Upper lobe of left lung (tissue), 4 donors: ENCODE data around the gene DOK7.

Experiments used
- EP300 ChIP-seq, 4 donors: sonication (generic); formaldehyde crosslinking; IDR thresholded peaks; one replicate each; pipeline ENCODE4 v1.5.1; 2017; ENCODE audit warnings: antibody characterized with exemption in 4 of 4, control low read depth in 2 of 4
- POLR2A ChIP-seq, 4 donors: fragments of 450-650 bp; IDR thresholded peaks; one replicate each; pipeline ENCODE4 v1.5.1; 2016 to 2017; ENCODE audit warnings: antibody characterized with exemption in 4 of 4, mild to moderate bottlenecking in 2 of 4
- POLR2AphosphoS5 ChIP-seq, 2 donors: sonication (generic); formaldehyde crosslinking; IDR thresholded peaks; one replicate each; pipeline ENCODE4 v1.5.1; 2017; ENCODE audit warnings: antibody characterized with exemption in 2 of 2
- TF ChIP-seq, protein P1 (sequence below), 6 experiments: fragments of 450-650 bp in 4 of 6; fragments of 200-600 bp in 2 of 6; sonication (generic) in 2 of 6; IDR thresholded peaks; one replicate each; pipeline ENCODE4 v1.5.1; 2016 to 2019; ENCODE audit warnings: antibody characterized with exemption in 6 of 6

DNA sequence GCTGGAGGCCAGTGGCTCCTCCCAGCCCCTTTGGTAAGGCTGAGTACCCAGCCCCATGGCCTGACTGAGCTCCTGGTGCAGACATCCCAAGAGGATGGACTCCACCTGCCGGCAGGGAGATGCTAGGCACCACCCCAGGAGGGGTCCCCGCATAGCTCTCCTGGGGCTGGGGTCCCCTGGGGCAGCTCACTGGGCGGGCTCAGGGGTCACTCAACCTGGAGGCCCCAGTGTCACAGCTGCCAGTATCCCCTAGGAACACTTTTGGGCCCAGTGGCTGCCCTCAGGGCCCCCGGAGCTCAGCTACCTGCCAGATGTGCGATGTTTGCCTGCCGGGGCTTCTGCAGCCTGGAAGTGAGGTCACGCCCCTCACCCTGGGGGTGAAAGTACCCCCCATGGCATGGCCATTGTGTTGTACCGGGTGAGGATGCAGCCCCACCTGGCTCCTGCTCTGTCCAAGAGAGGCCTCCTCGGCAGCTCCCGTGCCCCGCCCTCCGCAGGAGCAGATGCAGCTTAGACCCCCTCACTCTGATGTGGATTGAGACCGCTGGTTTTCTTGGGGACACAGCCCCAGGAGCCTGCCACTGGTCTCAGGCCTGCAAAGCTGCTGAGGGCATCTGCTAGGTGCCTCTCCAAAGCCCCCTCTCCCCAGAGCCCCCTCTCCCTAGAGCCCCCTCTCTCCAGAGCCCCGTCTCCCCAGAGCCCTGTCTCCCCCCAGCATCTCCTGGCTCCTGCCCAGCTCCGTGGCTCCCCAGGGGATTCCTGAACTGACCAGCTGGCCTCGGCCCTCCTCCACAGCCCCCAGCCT, 28.0 kb upstream of the DOK7 start:
- TF ChIP-seq, protein P1, sequence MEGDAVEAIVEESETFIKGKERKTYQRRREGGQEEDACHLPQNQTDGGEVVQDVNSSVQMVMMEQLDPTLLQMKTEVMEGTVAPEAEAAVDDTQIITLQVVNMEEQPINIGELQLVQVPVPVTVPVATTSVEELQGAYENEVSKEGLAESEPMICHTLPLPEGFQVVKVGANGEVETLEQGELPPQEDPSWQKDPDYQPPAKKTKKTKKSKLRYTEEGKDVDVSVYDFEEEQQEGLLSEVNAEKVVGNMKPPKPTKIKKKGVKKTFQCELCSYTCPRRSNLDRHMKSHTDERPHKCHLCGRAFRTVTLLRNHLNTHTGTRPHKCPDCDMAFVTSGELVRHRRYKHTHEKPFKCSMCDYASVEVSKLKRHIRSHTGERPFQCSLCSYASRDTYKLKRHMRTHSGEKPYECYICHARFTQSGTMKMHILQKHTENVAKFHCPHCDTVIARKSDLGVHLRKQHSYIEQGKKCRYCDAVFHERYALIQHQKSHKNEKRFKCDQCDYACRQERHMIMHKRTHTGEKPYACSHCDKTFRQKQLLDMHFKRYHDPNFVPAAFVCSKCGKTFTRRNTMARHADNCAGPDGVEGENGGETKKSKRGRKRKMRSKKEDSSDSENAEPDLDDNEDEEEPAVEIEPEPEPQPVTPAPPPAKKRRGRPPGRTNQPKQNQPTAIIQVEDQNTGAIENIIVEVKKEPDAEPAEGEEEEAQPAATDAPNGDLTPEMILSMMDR (IDR thresholded peaks at IDR 0.05) = no peak
- TF ChIP-seq POLR2A (IDR thresholded peaks at IDR 0.05) (no peak), POLR2AphosphoS5 (IDR thresholded peaks at IDR 0.05) (no peak), EP300 (IDR thresholded peaks at IDR 0.05) (no peak)
